A549 (cell line): ENCODE data around the gene TRIM2. TPM values are rescaled to one million over a fixed set of nuclear protein-coding genes. Genes with fewer than 3 reads are reported as not detected.

Experiments used
- ATAC-seq, 2 experiments: fragments of 200-7000 bp in 1 of 2; fragments of >200 bp in 1 of 2; cut with Nextera tagmentation in 1 of 2; cut with Tn5 transposase in 1 of 2; 3 replicates each; pipeline versions ENCODE4 v1.8.0 to v1.9.1; 2018 to 2020; ENCODE audit warnings: mild to moderate bottlenecking in 1 of 2, moderate library complexity in 1 of 2
- CTCF ChIA-PET: fragments of 300-600 bp; sonication (Branson Sonifier 250); formaldehyde crosslinking; extraction: SDS; loops from one replicate; lab custom pipeline; 2021; ENCODE audit warnings: antibody characterized with exemption, inconsistent platforms; lab: Yijun Ruan, JAX
- POLR2A ChIA-PET: fragments of 350-600 bp; formaldehyde crosslinking; extraction: SDS; loops from one replicate; lab custom pipeline; 2021; ENCODE audit warnings: antibody characterized with exemption, inconsistent platforms; lab: Yijun Ruan, JAX
- DNase-seq, 2 experiments: peaks; one replicate each; pipeline versions ENCODE4 v3.0.0 to v3.0.0-alpha.2; 2011 to 2016; ENCODE audit warnings: low read depth in 1 of 2, low spot score in 1 of 2
- FAIRE-seq: peaks from 2 replicates; lab custom pipeline; 2011; peaks lifted over from hg19 to GRCh38; lab: Jason Lieb, UNC
- H3K27ac ChIP-seq, 2 experiments: fragments of >200 bp; sonication (Bioruptor Twin); formaldehyde crosslinking; 3 replicates each; pipeline ENCODE4 v1.5.1; 2016 to 2017
- H3K4me1 ChIP-seq: fragments of >200 bp; sonication (Bioruptor Twin); formaldehyde crosslinking; 3 replicates; pipeline ENCODE4 v1.6.1; 2016
- H3K4me2 ChIP-seq: fragments of >200 bp; sonication (Bioruptor Twin); formaldehyde crosslinking; 3 replicates; pipeline ENCODE4 v1.6.1; 2016
- H3K4me3 ChIP-seq: fragments of >200 bp; sonication (Bioruptor Twin); formaldehyde crosslinking; 3 replicates; pipeline ENCODE4 v1.5.1; 2016
- H3K9me3 ChIP-seq: fragments of >200 bp; sonication (Bioruptor Twin); formaldehyde crosslinking; 3 replicates; pipeline ENCODE4 v1.6.1; 2016
- BHLHE40 ChIP-seq: IDR thresholded peaks from 2 replicates; pipeline ENCODE4 v1.6.1; 2012; ENCODE audit warnings: low read depth, low read length, inconsistent platforms
- CHD2 ChIP-seq: fragments of 150-350 bp; IDR thresholded peaks from 2 replicates; pipeline ENCODE4 v1.6.1; 2014; ENCODE audit warnings: low read length; ENCODE audit not compliant: partially characterized antibody
- EHF ChIP-seq: fragments of 250-450 bp; sonication (Bioruptor Pico); IDR thresholded peaks from 2 replicates; pipeline ENCODE4 v1.5.0; 2020; ENCODE audit warnings: mild to moderate bottlenecking
- FOSB ChIP-seq: fragments of 250-450 bp; sonication (Bioruptor Pico); IDR thresholded peaks from 2 replicates; pipeline ENCODE4 v1.5.0; 2020; ENCODE audit warnings: mild to moderate bottlenecking, moderate library complexity
- FOSL2 ChIP-seq, 2 experiments: fragments of 450-650 bp in 1 of 2; fragments of >200 bp in 1 of 2; sonication (Bioruptor Twin) in 1 of 2; formaldehyde crosslinking; IDR thresholded peaks; 2 replicates each; pipeline versions ENCODE4 v1.5.0 to v1.6.1; 2016 to 2020; ENCODE audit warnings: mild to moderate bottlenecking in 1 of 2, moderate library complexity in 1 of 2
- FOXS1 ChIP-seq: fragments of 250-450 bp; sonication (Bioruptor Pico); IDR thresholded peaks from 2 replicates; pipeline ENCODE4 v1.5.0; 2020; ENCODE audit warnings: mild to moderate bottlenecking, moderate library complexity
- HDAC2 ChIP-seq: fragments of 200-600 bp; sonication (generic); IDR thresholded peaks from 2 replicates; pipeline ENCODE4 v1.6.1; 2016
- HOXA7 ChIP-seq: fragments of 250-450 bp; sonication (Bioruptor Pico); IDR thresholded peaks from 2 replicates; pipeline ENCODE4 v1.5.0; 2020; ENCODE audit warnings: mild to moderate bottlenecking, moderate library complexity
- HOXB13 ChIP-seq: fragments of 250-450 bp; sonication (Bioruptor Pico); IDR thresholded peaks from 2 replicates; pipeline ENCODE4 v1.5.0; 2020; ENCODE audit warnings: low read depth, mild to moderate bottlenecking, moderate library complexity
- HOXB5 ChIP-seq: fragments of 250-450 bp; sonication (Bioruptor Pico); IDR thresholded peaks from 2 replicates; pipeline ENCODE4 v1.5.0; 2020; ENCODE audit warnings: mild to moderate bottlenecking, moderate library complexity
- JUN ChIP-seq, 2 experiments: fragments of >200 bp; sonication (Bioruptor Twin); formaldehyde crosslinking; IDR thresholded peaks; 2 replicates in 1 of 2; 3 replicates in 1 of 2; pipeline ENCODE4 v1.6.1; 2016 to 2017
- MAZ ChIP-seq: fragments of 150-350 bp; IDR thresholded peaks from 2 replicates; pipeline ENCODE4 v1.6.1; 2014; ENCODE audit warnings: antibody characterized with exemption, low read depth, low read length, borderline replicate concordance
- NPAS2 ChIP-seq: fragments of 250-450 bp; sonication (Bioruptor Pico); IDR thresholded peaks from 2 replicates; pipeline ENCODE4 v1.8.0; 2022; ENCODE audit warnings: mild to moderate bottlenecking, moderate library complexity, borderline replicate concordance
- POLR2A ChIP-seq: IDR thresholded peaks from 2 replicates; pipeline ENCODE4 v1.6.1; 2012; ENCODE audit warnings: mild to moderate bottlenecking, low read length
- RARB ChIP-seq: fragments of 250-450 bp; sonication (Bioruptor Pico); IDR thresholded peaks from 2 replicates; pipeline ENCODE4 v1.8.0; 2021; ENCODE audit warnings: mild to moderate bottlenecking, moderate library complexity
- RCOR1 ChIP-seq: fragments of 150-350 bp; IDR thresholded peaks from 2 replicates; pipeline ENCODE4 v1.6.1; 2014; ENCODE audit warnings: antibody characterized with exemption, low read length, low read depth
- RFX5 ChIP-seq: fragments of 450-650 bp; IDR thresholded peaks from 2 replicates; pipeline ENCODE4 v1.7.1; 2014; ENCODE audit warnings: antibody characterized with exemption, mild to moderate bottlenecking, moderate library complexity
- RNF2 ChIP-seq: fragments of 200-600 bp; sonication (generic); IDR thresholded peaks from 2 replicates; pipeline ENCODE4 v1.6.1; 2016; ENCODE audit warnings: low read depth, mild to moderate bottlenecking, antibody characterized with exemption, moderate library complexity, borderline replicate concordance
- SMC3 ChIP-seq: fragments of >200 bp; sonication (Bioruptor Twin); formaldehyde crosslinking; IDR thresholded peaks from 3 replicates; pipeline ENCODE4 v1.6.1; 2018; ENCODE audit warnings: inconsistent platforms
- TP53 ChIP-seq: fragments of 250-450 bp; sonication (Bioruptor Pico); IDR thresholded peaks from 2 replicates; pipeline ENCODE4 v1.5.0; 2021; ENCODE audit warnings: mild to moderate bottlenecking, moderate library complexity
- ZC3H11A ChIP-seq: fragments of 450-650 bp; IDR thresholded peaks from 2 replicates; pipeline ENCODE4 v1.6.1; 2014; ENCODE audit warnings: antibody characterized with exemption, mild to moderate bottlenecking
- ZFP36 ChIP-seq: fragments of 450-650 bp; IDR thresholded peaks from 2 replicates; pipeline ENCODE4 v1.6.1; 2014; ENCODE audit warnings: borderline replicate concordance; ENCODE audit not compliant: partially characterized antibody
- WGBS: methylation state at CpG from one replicate; pipeline ENCODE4 v1.1.6; 2017; ENCODE audit errors: missing lambda C conversion rate; 5-methylcytosine and 5-hydroxymethylcytosine counted together
- polyA plus RNA-seq, 4 experiments: library from polyadenylated mRNA; depleted of rRNA in 3 of 4; stranded (reverse); fragments of >200 nt; fragmentation: RNase III in 1 of 4; extraction: RNeasy Plus Mini Kit Qiagen cat#74134 plus additional on column Dnase treatment in 1 of 4; gene quantifications; 2 replicates in 3 of 4; 3 replicates in 1 of 4; pipeline ENCODE4 v1.2.3, GENCODE V29; 2011 to 2017
- TF ChIP-seq, protein P1 (sequence below): IDR thresholded peaks from 2 replicates; pipeline ENCODE4 v1.6.1; 2012
- TF ChIP-seq, protein P2 (sequence below): IDR thresholded peaks from 2 replicates; pipeline ENCODE4 v1.6.1; 2012
- TF ChIP-seq, protein P3 (sequence below): fragments of >200 bp; sonication (Bioruptor Twin); formaldehyde crosslinking; IDR thresholded peaks from 3 replicates; pipeline ENCODE4 v1.5.1; 2016
- TF ChIP-seq, protein P4 (sequence below): IDR thresholded peaks from 2 replicates; pipeline ENCODE4 v1.6.1; 2012; ENCODE audit warnings: low read depth, borderline replicate concordance
- TF ChIP-seq, protein P5 (sequence below): fragments of 150-350 bp; IDR thresholded peaks from 2 replicates; pipeline ENCODE4 v1.6.1; 2014; ENCODE audit warnings: low read depth, mild to moderate bottlenecking, low read length

The TRIM2 gene
- polyA plus RNA-seq, 2 of the 4 experiments (the other 2 are of a cell fraction) = 0.92 to 1.4 TPM

GRCh38 chr4:153176938-153177337 lies 27.3 kb upstream of the TRIM2 start:
- Histone ChIP-seq H3K9me3 (no peaks in the 10 kb centered on the region), H3K27ac (no peak overlapping the region), H3K4me2 (no peak overlapping the region), H3K4me3 (no peak overlapping the region), H3K4me1 (no peaks in the 10 kb centered on the region)
- WGBS = 92% methylated on average over 3 of the region's 3 CpGs
- CTCF ChIA-PET = no interaction called here
- FAIRE-seq (no peak), ATAC-seq (no peak), DNase-seq (no peak)
- POLR2A ChIA-PET = no interaction called here
- TF ChIP-seq FOSL2 (IDR thresholded peaks at IDR 0.05) = no peak
- no peak for TF ChIP-seq FOSL2 (CRISPR knock-in tag; IDR thresholded peaks at IDR 0.05)
- TF ChIP-seq ZFP36 = no peak
- TF ChIP-seq, protein P1, sequence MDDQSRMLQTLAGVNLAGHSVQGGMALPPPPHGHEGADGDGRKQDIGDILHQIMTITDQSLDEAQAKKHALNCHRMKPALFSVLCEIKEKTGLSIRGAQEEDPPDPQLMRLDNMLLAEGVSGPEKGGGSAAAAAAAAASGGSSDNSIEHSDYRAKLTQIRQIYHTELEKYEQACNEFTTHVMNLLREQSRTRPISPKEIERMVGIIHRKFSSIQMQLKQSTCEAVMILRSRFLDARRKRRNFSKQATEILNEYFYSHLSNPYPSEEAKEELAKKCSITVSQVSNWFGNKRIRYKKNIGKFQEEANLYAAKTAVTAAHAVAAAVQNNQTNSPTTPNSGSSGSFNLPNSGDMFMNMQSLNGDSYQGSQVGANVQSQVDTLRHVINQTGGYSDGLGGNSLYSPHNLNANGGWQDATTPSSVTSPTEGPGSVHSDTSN = no peak
- TF ChIP-seq CHD2 = no peak
- TF ChIP-seq HOXB5 (CRISPR knock-in tag) = no peak
- no peak for TF ChIP-seq NPAS2 (CRISPR knock-in tag)
- no peak for TF ChIP-seq FOXS1 (CRISPR knock-in tag)
- no peak for TF ChIP-seq HDAC2
- TF ChIP-seq JUN (IDR thresholded peaks at IDR 0.05) = no peak
- TF ChIP-seq HOXB13 (CRISPR knock-in tag) = no peak
- TF ChIP-seq RCOR1 = no peak
- TF ChIP-seq, protein P2, sequence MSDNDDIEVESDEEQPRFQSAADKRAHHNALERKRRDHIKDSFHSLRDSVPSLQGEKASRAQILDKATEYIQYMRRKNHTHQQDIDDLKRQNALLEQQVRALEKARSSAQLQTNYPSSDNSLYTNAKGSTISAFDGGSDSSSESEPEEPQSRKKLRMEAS = no peak
- no peak for TF ChIP-seq EHF (CRISPR knock-in tag)
- TF ChIP-seq, protein P3, sequence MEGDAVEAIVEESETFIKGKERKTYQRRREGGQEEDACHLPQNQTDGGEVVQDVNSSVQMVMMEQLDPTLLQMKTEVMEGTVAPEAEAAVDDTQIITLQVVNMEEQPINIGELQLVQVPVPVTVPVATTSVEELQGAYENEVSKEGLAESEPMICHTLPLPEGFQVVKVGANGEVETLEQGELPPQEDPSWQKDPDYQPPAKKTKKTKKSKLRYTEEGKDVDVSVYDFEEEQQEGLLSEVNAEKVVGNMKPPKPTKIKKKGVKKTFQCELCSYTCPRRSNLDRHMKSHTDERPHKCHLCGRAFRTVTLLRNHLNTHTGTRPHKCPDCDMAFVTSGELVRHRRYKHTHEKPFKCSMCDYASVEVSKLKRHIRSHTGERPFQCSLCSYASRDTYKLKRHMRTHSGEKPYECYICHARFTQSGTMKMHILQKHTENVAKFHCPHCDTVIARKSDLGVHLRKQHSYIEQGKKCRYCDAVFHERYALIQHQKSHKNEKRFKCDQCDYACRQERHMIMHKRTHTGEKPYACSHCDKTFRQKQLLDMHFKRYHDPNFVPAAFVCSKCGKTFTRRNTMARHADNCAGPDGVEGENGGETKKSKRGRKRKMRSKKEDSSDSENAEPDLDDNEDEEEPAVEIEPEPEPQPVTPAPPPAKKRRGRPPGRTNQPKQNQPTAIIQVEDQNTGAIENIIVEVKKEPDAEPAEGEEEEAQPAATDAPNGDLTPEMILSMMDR = no peak
- TF ChIP-seq TP53 (CRISPR knock-in tag) = no peak
- TF ChIP-seq MAZ = no peak
- TF ChIP-seq, protein P4, sequence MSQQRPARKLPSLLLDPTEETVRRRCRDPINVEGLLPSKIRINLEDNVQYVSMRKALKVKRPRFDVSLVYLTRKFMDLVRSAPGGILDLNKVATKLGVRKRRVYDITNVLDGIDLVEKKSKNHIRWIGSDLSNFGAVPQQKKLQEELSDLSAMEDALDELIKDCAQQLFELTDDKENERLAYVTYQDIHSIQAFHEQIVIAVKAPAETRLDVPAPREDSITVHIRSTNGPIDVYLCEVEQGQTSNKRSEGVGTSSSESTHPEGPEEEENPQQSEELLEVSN = no peak
- TF ChIP-seq, protein P5, sequence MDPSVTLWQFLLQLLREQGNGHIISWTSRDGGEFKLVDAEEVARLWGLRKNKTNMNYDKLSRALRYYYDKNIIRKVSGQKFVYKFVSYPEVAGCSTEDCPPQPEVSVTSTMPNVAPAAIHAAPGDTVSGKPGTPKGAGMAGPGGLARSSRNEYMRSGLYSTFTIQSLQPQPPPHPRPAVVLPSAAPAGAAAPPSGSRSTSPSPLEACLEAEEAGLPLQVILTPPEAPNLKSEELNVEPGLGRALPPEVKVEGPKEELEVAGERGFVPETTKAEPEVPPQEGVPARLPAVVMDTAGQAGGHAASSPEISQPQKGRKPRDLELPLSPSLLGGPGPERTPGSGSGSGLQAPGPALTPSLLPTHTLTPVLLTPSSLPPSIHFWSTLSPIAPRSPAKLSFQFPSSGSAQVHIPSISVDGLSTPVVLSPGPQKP = no peak

DNA sequence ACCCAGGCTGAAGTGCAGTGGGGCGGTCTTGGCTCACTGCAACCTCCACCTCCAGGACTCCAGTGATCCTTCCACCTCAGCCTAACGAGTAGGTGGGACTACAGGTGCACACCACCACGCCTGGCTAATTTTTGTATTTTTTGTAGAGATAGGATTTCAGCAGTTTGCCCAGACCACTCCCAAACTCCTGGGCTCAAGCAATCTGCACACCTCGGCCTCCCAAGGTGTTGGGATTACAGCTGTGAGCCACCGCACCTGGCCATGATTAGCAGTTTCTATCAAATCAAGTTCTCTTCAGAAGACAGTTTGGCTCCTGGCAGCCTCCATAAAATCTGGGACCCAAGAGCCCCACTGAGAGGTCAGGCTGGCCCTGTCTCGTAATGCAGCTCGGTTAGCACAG lies 26.4 kb upstream of the TRIM2 start:
- DNase-seq (no peak), FAIRE-seq (no peak), ATAC-seq (no peak)
- Histone ChIP-seq H3K9me3 (no peaks in the 10 kb centered on the region), H3K4me3 (no peak overlapping the region), H3K27ac (no peak overlapping the region), H3K4me2 (no peak overlapping the region), H3K4me1 (no peaks in the 10 kb centered on the region)
- WGBS = 71% methylated on average over 4 of the region's 7 CpGs
- TF ChIP-seq BHLHE40 (no peak), CHD2 (no peak), FOSB (CRISPR knock-in tag) (no peak), RARB (CRISPR knock-in tag) (no peak), SMC3 (no peak), RCOR1 (no peak), NPAS2 (CRISPR knock-in tag) (no peak), HOXB5 (CRISPR knock-in tag) (no peak), POLR2A (no peak), ZC3H11A (no peak), RFX5 (no peak), HOXA7 (CRISPR knock-in tag) (no peak), EHF (CRISPR knock-in tag) (no peak), RNF2 (no peak), MAZ (no peak)
- CTCF ChIA-PET = no interaction called here
- POLR2A ChIA-PET = no interaction called here
